B cell (primary cell): ENCODE data around the gene MAPKAP1.

Experiments used
- EZH2 ChIP-seq: IDR thresholded peaks from 2 replicates; pipeline ENCODE4 v1.6.1; 2012; ENCODE audit warnings: borderline replicate concordance, low read depth, mild to moderate bottlenecking, moderate library complexity, low read length; ENCODE audit not compliant: insufficient read depth, poor library complexity, severe bottlenecking
- TF ChIP-seq, protein P1 (sequence below): fragments of 200-600 bp; IDR thresholded peaks from one replicate; pipeline ENCODE4 v1.8.0; 2022; ENCODE audit warnings: antibody characterized with exemption, mild to moderate bottlenecking

DNA sequence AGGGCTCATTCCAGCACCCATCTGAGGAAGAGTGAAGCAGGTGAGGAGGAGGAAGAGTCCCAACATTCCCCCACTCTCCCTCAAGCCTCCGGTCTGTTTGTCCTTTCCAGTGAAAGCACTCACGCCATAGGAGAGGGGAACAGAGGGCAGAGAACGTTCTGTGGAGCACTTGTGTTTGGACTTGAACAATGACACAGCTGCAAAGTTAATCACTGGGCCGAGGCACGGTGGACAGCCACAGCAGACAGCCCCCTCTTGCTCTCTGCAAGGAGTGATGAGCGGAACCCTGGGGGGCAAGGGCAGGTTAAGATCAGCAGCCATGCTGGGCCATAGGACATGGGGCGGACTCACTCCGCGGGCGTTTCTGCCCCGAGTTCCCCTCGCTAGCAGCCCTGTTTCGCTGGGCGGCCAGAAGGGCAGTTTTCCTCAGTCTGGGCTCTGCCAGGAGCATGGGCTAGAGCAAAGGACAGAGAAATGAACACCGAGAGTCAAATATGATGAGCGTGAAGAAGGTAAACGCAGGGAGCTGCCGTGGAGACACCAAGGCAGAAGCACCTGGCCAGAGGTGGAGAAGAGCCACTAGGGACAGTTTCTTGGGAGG, 259.7 kb downstream of the MAPKAP1 start:
- TF ChIP-seq EZH2: no peak
- TF ChIP-seq, protein P1, sequence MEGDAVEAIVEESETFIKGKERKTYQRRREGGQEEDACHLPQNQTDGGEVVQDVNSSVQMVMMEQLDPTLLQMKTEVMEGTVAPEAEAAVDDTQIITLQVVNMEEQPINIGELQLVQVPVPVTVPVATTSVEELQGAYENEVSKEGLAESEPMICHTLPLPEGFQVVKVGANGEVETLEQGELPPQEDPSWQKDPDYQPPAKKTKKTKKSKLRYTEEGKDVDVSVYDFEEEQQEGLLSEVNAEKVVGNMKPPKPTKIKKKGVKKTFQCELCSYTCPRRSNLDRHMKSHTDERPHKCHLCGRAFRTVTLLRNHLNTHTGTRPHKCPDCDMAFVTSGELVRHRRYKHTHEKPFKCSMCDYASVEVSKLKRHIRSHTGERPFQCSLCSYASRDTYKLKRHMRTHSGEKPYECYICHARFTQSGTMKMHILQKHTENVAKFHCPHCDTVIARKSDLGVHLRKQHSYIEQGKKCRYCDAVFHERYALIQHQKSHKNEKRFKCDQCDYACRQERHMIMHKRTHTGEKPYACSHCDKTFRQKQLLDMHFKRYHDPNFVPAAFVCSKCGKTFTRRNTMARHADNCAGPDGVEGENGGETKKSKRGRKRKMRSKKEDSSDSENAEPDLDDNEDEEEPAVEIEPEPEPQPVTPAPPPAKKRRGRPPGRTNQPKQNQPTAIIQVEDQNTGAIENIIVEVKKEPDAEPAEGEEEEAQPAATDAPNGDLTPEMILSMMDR: no peak
